Adrenal gland (tissue), 12 donors: Measurements from ENCODE around the gene ZNF831. TPM values are rescaled to one million over a fixed set of nuclear protein-coding genes. Genes with fewer than 3 reads are reported as not detected.

Experiments
- DNase-seq, 7 donors: peaks; one replicate each; pipeline ENCODE4 v3.0.0-alpha.2; 2019 to 2020
- H3K27ac ChIP-seq, 5 donors: fragments of 200-600 bp; sonication (generic) in 4 of 5; 1 replicate in 3 of 5; 2 replicates in 2 of 5; pipeline versions ENCODE4 v1.5.1 to v1.8.0; 2016 to 2020; ENCODE audit warnings: mild to moderate bottlenecking in 1 of 5
- H3K27me3 ChIP-seq: fragments of 200-600 bp; 2 replicates; pipeline ENCODE4 v1.8.0; 2021
- H3K36me3 ChIP-seq, 2 donors: fragments of 200-600 bp; replicated peaks in 1 of 2; 1 replicate in 1 of 2; 2 replicates in 1 of 2; pipeline versions ENCODE4 v1.5.1 to v1.8.0; 2018 to 2022
- H3K4me1 ChIP-seq, 2 donors: fragments of 200-600 bp; replicated peaks in 1 of 2; 1 replicate in 1 of 2; 2 replicates in 1 of 2; pipeline versions ENCODE4 v1.5.1 to v1.8.0; 2018 to 2021
- H3K4me3 ChIP-seq, 4 donors: fragments of 200-600 bp; sonication (generic) in 3 of 4; one replicate each; pipeline ENCODE4 v1.5.1; 2016 to 2018
- H3K9me3 ChIP-seq, 3 donors: fragments of 200-600 bp; sonication (generic) in 1 of 3; replicated peaks in 1 of 3; 1 replicate in 2 of 3; 2 replicates in 1 of 3; pipeline versions ENCODE4 v1.5.1 to v1.8.0; 2016 to 2021
- POLR2A ChIP-seq, 2 donors: fragments of 450-650 bp; IDR thresholded peaks; one replicate each; pipeline ENCODE4 v1.6.1; 2017; ENCODE audit warnings: antibody characterized with exemption in 2 of 2, mild to moderate bottlenecking in 2 of 2, moderate library complexity in 1 of 2
- WGBS, 4 donors: extraction: QIAGEN DNeasy Blood & Tissue Kit in 2 of 4; methylation state at CpG; one replicate each; pipeline versions ENCODE4 v1.1.5 to v1.1.7; 2013 to 2017; 5-methylcytosine and 5-hydroxymethylcytosine counted together
- intact Hi-C, 2 donors: fragments of 100-400 bp; cut with DNase I; formaldehyde crosslinking; loops; one replicate each; pipeline versions ENCODE4 v1.14.1 to v1.15.0; 2022 to 2023
- polyA plus RNA-seq, 3 donors: library from polyadenylated mRNA; stranded (reverse); fragments of 200-250 nt in 2 of 3; fragments of 350-450 nt in 1 of 3; fragmentation: Illumina TruSeq in 1 of 3; extraction: RNeasy Lipid Tissue Mini Kit (QIAGEN cat#74804) in 1 of 3; gene quantifications; one replicate each; pipeline ENCODE4 v1.2.3, GENCODE V29; 2013 to 2014
- total RNA-seq, 9 donors: library from RNA; depleted of rRNA in 4 of 9; stranded (reverse); fragments of >200 nt in 4 of 9; fragments of 120-200 nt in 1 of 9; fragmentation: NEBNext Ultra II Directional in 1 of 9; extraction: Animal tissue kit (Norgen Biotek cat#: 25700) in 1 of 9; gene quantifications; one replicate each; pipeline versions ENCODE4 v1.1.0 to v1.2.4, GENCODE V29; 2013 to 2023
- TF ChIP-seq, protein P1 (sequence below), 6 experiments: fragments of 450-650 bp in 4 of 6; fragments of 200-600 bp in 2 of 6; sonication (generic) in 1 of 6; IDR thresholded peaks; 1 replicate in 5 of 6; 2 replicates in 1 of 6; pipeline versions ENCODE4 v1.5.1 to v1.8.0; 2016 to 2021; ENCODE audit warnings: antibody characterized with exemption in 6 of 6, mild to moderate bottlenecking in 2 of 6, moderate library complexity in 1 of 6
- donor health status: healthy with polysubstance abuse.
- donor health status: Bipolar disorder and iron deficiency.
- donor health status: DM: yes; HTN: yes; CAD: no.
- donor health status: DM: no; HTN: no; CAD: no.
- donor health status: DM: no; HTN: no; CAD: no.
- donor health status: DM: yes; HTN: yes; CAD: no.

ZNF831 gene
- total and polyA plus RNA-seq, 12 donors = 0.05 to 0.61 (median 0.15) TPM

DNA sequence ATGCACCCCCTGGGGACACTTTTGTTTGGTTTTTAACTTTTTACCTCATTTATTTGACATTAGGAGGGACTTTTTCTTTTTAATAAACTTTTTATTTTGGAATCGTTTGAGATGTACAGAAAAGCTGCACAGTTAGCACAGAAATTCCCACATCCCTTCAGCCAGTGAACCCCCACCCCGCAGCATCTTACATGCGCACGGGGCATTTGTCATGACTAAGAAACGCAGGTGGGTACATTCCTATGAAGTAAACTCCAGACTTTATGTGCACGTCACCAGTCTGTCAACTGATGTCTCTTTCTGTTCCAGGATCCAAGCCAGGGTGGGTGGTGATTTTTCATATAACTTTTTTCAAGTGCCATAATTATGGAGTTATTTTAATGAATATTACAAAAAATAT is 4.9 kb upstream of the ZNF831 start:
- WGBS, 4 donors = 72 to 80% (median 77%) methylated on average over 6 of the region's 6 CpGs
- Histone ChIP-seq H3K4me1 (no peaks in the 10 kb centered on the region), H3K9me3 (no peaks in the 10 kb centered on the region), H3K27ac (no peak overlapping the region), H3K4me3 (no peak overlapping the region), H3K36me3 (no peaks in the 10 kb centered on the region), H3K27me3 (peaks cover 5% of the 10 kb centered on the region)
- TF ChIP-seq POLR2A (IDR thresholded peaks at IDR 0.05) = no peak
- TF ChIP-seq, protein P1, sequence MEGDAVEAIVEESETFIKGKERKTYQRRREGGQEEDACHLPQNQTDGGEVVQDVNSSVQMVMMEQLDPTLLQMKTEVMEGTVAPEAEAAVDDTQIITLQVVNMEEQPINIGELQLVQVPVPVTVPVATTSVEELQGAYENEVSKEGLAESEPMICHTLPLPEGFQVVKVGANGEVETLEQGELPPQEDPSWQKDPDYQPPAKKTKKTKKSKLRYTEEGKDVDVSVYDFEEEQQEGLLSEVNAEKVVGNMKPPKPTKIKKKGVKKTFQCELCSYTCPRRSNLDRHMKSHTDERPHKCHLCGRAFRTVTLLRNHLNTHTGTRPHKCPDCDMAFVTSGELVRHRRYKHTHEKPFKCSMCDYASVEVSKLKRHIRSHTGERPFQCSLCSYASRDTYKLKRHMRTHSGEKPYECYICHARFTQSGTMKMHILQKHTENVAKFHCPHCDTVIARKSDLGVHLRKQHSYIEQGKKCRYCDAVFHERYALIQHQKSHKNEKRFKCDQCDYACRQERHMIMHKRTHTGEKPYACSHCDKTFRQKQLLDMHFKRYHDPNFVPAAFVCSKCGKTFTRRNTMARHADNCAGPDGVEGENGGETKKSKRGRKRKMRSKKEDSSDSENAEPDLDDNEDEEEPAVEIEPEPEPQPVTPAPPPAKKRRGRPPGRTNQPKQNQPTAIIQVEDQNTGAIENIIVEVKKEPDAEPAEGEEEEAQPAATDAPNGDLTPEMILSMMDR (IDR thresholded peaks at IDR 0.05) = no peak
- DNase-seq = no peak
- intact Hi-C loops = no loop called here

DNA sequence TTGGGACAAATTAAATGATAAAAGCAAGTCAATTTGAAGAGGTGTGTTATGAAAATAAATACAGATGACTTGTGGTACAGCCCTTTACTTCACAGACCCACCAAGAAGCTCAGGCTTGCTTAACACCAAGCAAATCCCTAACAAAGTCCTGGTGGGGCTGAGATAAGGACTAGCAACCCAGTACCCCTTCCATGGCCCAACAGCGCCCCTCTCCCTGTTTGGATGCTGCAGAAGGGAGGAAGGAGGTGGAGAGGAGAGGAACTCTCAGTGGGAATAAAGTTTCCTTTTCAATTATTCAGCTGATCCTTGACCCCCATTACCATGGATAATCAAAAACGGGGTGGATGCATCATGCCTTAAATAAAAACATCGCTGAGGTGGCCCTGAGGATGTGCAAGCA is 4.5 kb upstream of the ZNF831 start:
- H3K27ac ChIP-seq = no peak overlapping the region
- TF ChIP-seq, protein P1 (IDR thresholded peaks at IDR 0.05) = no peak
- TF ChIP-seq POLR2A (IDR thresholded peaks at IDR 0.05) = no peak
- H3K27me3 ChIP-seq = peaks cover 5% of the 10 kb centered on the region
- H3K36me3 ChIP-seq = no peaks in the 10 kb centered on the region
- 52 to 65% (median 56%) methylated on average over 3 of the region's 3 CpGs for WGBS, 4 donors
- no peak overlapping the region for H3K4me3 ChIP-seq
- H3K4me1 ChIP-seq = no peaks in the 10 kb centered on the region
- H3K9me3 ChIP-seq = no peaks in the 10 kb centered on the region
- no peak for DNase-seq
- intact Hi-C loops = no loop called here

DNA sequence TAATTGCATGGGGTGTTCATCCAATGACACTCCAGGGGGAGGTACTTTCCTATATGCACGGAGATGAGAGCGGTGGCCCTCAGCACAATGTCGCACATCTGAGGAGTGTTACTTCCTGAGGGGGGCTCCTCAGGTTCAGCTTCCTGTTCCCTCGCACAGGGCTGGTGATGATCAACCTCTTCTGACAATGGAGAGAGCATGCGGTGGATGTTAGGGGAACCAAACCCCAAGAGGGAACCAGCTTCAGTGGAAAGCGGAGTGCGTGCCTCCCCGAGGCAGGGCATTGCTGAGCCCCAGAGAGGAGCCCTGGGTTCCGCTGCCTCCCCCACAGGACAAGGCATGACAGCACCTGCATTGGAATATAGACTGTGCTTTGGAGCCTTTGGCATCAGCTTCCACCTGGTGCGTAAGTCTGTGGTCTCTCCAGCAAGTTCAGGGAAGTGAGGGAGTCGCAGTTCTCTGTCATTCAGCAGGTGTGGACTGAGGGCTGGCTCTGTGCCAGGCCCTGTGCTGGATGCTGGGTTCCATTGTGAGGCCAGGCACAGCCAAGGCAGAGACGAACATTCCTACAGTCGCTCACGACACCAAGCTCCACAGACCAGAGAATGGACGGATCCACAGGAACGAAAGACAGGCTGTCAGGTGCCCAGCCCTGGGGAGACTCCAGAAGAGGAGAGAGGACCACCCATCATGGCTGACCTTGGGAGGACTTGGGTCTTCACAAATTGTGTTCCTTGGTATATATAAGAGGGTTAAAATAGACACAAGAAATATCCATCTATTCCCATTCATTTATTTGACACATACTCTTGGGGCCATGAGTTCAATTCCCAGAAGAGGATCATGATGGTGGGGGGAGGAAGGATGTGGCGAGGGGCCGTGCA is 3.9 kb upstream of the ZNF831 start:
- DNase-seq = no peak
- Histone ChIP-seq H3K27ac (peak overlapping the region in 1 of 5 donors; percentile 16), H3K4me1 (no peaks in the 10 kb centered on the region), H3K4me3 (no peak overlapping the region), H3K27me3 (peaks cover 5% of the 10 kb centered on the region), H3K9me3 (no peaks in the 10 kb centered on the region), H3K36me3 (no peaks in the 10 kb centered on the region)
- intact Hi-C loops = no loop called here
- WGBS, 4 donors = 74 to 79% (median 76%) methylated on average over 13 to 18 of the region's 18 CpGs
- TF ChIP-seq POLR2A (IDR thresholded peaks at IDR 0.05) = no peak
- TF ChIP-seq, protein P1 (IDR thresholded peaks at IDR 0.05) = no peak

DNA sequence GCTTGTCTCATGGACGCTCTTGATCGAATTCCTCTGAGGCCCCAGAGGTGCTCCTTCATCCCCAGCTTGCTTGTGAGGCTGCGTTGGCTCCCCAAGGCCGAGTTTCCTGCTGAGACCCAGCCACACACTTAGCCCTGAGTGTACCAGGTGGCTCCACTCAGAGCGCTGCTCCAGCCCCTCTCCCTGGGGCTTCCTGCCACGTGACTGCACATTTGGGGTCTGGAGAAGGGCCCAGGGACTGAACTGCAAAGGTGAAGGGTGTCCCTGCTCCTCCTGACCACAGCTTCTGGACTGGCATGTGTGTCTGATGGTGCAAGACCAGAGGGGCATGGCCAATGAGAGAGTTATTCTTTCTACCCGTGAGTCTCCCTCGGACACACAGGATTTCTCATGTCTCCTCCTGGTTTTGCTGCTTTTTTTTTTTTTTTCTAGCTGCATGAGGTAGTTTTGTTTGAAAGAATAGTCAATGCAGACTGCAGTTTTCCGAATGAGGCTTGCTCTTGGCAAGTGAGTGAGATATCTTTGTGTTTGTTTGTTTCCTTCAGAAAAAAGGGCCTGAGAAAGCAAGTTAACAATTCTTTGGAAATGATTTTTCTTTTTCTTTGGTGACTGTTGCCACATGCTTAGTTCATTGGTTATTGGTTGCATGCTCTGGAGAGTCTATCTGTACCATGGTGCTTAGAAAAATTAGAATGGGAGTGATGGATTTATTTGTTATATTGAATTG is 3.1 kb upstream of the ZNF831 start:
- Histone ChIP-seq H3K27me3 (peaks cover 5% of the 10 kb centered on the region), H3K4me1 (no peaks in the 10 kb centered on the region), H3K27ac (peak overlapping the region in 1 of 5 donors; percentile 16), H3K4me3 (no peak overlapping the region), H3K36me3 (no peaks in the 10 kb centered on the region), H3K9me3 (no peaks in the 10 kb centered on the region)
- no peak for DNase-seq
- TF ChIP-seq, protein P1 (IDR thresholded peaks at IDR 0.05) = no peak
- TF ChIP-seq POLR2A (IDR thresholded peaks at IDR 0.05) = no peak
- 38 to 51% (median 50%) methylated on average over 5 to 9 of the region's 9 CpGs for WGBS, 4 donors
- intact Hi-C loops = no loop called here
